DOHH2 (cell line): ENCODE data around the gene EFNA3.

ENCODE experiments used
- H3F3A ChIP-seq: fragments of 200-600 bp; sonication (generic), shearing (Covaris generic); 2 replicates; pipeline ENCODE4 v1.6.0; 2016; ENCODE audit warnings: antibody characterized with exemption, mild to moderate bottlenecking; ENCODE audit not compliant: control insufficient read depth, insufficient read depth
- H3K27ac ChIP-seq: fragments of 200-600 bp; sonication (generic); 2 replicates; pipeline ENCODE4 v1.5.1; 2014; ENCODE audit warnings: low read depth, mild to moderate bottlenecking, low read length, moderate library complexity
- H3K27me3 ChIP-seq: fragments of 200-600 bp; sonication (generic); 2 replicates; pipeline ENCODE4 v1.6.1; 2014; ENCODE audit warnings: mild to moderate bottlenecking, low read length, mixed read lengths; ENCODE audit not compliant: control insufficient read depth
- H3K36me3 ChIP-seq: fragments of 200-600 bp; sonication (generic); 2 replicates; pipeline ENCODE4 v1.6.1; 2014; ENCODE audit warnings: mild to moderate bottlenecking, low read length, moderate library complexity, mixed read lengths; ENCODE audit not compliant: control insufficient read depth
- H3K4me1 ChIP-seq: fragments of 200-600 bp; sonication (generic); 2 replicates; pipeline ENCODE4 v1.6.1; 2014; ENCODE audit warnings: mild to moderate bottlenecking, low read length, mixed read lengths; ENCODE audit not compliant: control insufficient read depth
- H3K4me2 ChIP-seq: fragments of 200-600 bp; sonication (generic); 2 replicates; pipeline ENCODE4 v1.6.0; 2014; ENCODE audit warnings: mild to moderate bottlenecking, low read length, moderate library complexity
- H3K4me3 ChIP-seq: fragments of 200-600 bp; sonication (generic); 2 replicates; pipeline ENCODE4 v1.5.1; 2014; ENCODE audit warnings: mild to moderate bottlenecking, low read length, mixed read lengths
- H3K79me2 ChIP-seq: fragments of 200-600 bp; sonication (generic); 2 replicates; pipeline ENCODE4 v1.6.1; 2014; ENCODE audit warnings: mild to moderate bottlenecking, low read length, mixed read lengths; ENCODE audit not compliant: control insufficient read depth
- H3K9me2 ChIP-seq: fragments of 200-600 bp; sonication (generic); replicated peaks from 2 replicates; pipeline ENCODE4 v1.6.1; 2014; ENCODE audit warnings: mild to moderate bottlenecking, low read length, mixed read lengths; ENCODE audit not compliant: control insufficient read depth
- H3K9me3 ChIP-seq: fragments of 200-600 bp; sonication (generic); 2 replicates; pipeline ENCODE4 v1.6.1; 2014; ENCODE audit warnings: antibody characterized with exemption, low read length, mixed read lengths; ENCODE audit not compliant: control insufficient read depth, insufficient read depth
- H4K20me1 ChIP-seq: fragments of 200-600 bp; sonication (generic); 2 replicates; pipeline ENCODE4 v1.6.0; 2014; ENCODE audit warnings: low read depth, mild to moderate bottlenecking, antibody characterized with exemption, low read length, moderate library complexity; ENCODE audit not compliant: control insufficient read depth, insufficient read depth
- EZH2phosphoT487 ChIP-seq: fragments of 200-600 bp; sonication (generic); IDR thresholded peaks from 2 replicates; pipeline ENCODE4 v1.6.1; 2017; ENCODE audit warnings: borderline replicate concordance, mild to moderate bottlenecking, antibody characterized with exemption, low read length, moderate library complexity, mixed read lengths
- TF ChIP-seq, protein P1 (sequence below): fragments of 200-600 bp; sonication (generic); IDR thresholded peaks from one replicate; pipeline ENCODE4 v1.5.1; 2014; ENCODE audit warnings: antibody characterized with exemption, mild to moderate bottlenecking, low read depth, low read length; ENCODE audit not compliant: poor library complexity, severe bottlenecking

EFNA3 gene

DNA sequence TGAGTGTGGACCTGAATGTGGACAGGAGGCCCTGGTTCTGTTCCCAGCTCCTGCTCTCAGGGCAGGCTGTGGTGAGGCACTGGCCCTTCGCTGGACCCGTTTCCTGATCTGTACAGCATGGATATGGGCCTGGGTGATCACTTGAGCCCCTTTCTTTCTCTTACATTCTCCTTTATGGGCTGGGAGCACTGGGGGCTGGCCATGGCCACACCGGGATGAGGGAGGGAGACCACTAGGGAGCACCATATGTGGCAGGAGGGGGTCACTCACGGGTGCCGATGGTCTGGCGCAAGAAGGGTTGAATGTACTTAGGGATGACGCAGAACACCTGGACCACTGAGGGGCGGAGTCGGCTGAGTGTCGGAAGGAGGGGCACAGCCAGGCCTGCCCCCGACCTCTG lies 47.7 kb upstream of the EFNA3 start:
- H3K36me3 ChIP-seq: no peaks in the 10 kb centered on the region
- H3K9me2 ChIP-seq: no peaks in the 10 kb centered on the region
- TF ChIP-seq EZH2phosphoT487: no peak
- TF ChIP-seq, protein P1, sequence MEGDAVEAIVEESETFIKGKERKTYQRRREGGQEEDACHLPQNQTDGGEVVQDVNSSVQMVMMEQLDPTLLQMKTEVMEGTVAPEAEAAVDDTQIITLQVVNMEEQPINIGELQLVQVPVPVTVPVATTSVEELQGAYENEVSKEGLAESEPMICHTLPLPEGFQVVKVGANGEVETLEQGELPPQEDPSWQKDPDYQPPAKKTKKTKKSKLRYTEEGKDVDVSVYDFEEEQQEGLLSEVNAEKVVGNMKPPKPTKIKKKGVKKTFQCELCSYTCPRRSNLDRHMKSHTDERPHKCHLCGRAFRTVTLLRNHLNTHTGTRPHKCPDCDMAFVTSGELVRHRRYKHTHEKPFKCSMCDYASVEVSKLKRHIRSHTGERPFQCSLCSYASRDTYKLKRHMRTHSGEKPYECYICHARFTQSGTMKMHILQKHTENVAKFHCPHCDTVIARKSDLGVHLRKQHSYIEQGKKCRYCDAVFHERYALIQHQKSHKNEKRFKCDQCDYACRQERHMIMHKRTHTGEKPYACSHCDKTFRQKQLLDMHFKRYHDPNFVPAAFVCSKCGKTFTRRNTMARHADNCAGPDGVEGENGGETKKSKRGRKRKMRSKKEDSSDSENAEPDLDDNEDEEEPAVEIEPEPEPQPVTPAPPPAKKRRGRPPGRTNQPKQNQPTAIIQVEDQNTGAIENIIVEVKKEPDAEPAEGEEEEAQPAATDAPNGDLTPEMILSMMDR: no peak
- H3K27ac ChIP-seq: no peak overlapping the region
- peaks cover 13% of the 10 kb centered on the region for H3K27me3 ChIP-seq
- H3K4me1 ChIP-seq: no peaks in the 10 kb centered on the region
- no peaks in the 10 kb centered on the region for H3F3A ChIP-seq
- H3K4me3 ChIP-seq: no peak overlapping the region
- no peak overlapping the region for H3K4me2 ChIP-seq
- no peaks in the 10 kb centered on the region for H3K79me2 ChIP-seq
- H3K9me3 ChIP-seq: no peaks in the 10 kb centered on the region
- H4K20me1 ChIP-seq: no peaks in the 10 kb centered on the region

DNA sequence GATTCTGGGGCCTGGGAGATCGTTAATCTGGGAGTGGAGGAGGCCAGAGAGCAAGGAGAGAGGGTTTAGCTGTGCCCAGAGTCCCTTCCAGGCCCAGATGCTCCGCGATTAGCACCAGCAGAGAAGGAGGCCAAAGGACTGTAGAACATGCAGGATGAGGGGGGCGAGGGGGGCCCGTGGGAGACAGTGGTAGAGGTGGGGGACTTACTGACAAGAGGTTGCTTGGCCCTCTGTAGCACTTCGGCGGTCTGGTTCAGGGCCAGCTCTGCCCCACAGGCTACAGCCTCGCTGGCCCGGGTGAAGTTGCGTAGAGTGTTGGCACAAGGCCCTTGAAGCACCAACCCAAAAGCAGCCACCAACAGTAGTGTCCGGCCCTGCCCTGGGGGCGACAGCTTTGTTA lies 45.8 kb upstream of the EFNA3 start:
- Histone ChIP-seq H3K27ac (no peak overlapping the region), H3K27me3 (peaks cover 16% of the 10 kb centered on the region), H3K36me3 (no peaks in the 10 kb centered on the region), H3K9me2 (no peaks in the 10 kb centered on the region), H3F3A (no peaks in the 10 kb centered on the region), H3K4me3 (no peak overlapping the region), H3K79me2 (no peaks in the 10 kb centered on the region), H3K4me1 (no peaks in the 10 kb centered on the region), H4K20me1 (no peaks in the 10 kb centered on the region), H3K9me3 (no peaks in the 10 kb centered on the region), H3K4me2 (no peak overlapping the region)
- TF ChIP-seq EZH2phosphoT487: no peak
- TF ChIP-seq, protein P1: no peak

DNA sequence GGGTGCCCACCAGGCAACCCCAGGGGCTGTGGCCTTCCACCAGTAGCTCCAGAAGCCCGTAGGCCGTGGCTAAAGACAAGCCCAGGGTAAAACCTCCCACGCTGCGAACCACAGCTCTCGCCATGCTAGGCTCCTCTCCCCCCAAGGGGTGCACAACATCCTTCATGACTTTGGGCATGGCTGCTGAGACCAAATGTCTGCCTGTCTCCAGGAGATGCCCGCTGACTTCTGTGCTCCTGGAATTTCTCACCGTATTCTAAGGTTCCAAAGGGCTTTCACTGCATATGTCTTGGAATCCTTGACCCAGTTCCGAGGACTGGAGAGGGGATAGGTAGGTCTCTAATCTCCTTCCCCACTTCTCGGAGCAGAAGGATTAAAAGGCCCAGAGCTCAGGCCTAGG lies 45.1 kb upstream of the EFNA3 start, which contains the start of the genes DCST1 and DCST2:
TSS of gene DCST1 (plus strand) at position 301 of the 400 bp plus-strand sequence. CDS start 213 bp downstream, outside the sequence.
TSS of gene DCST2 (minus strand) at position 258 of the 400 bp plus-strand sequence. CDS start at position 178, 80 bp downstream.
- H3K27me3 ChIP-seq: peaks cover 23% of the 10 kb centered on the region
- no peak within 1 kb of the TSS for H3K27ac ChIP-seq
- H4K20me1 ChIP-seq: no peaks in the 10 kb centered on the region
- TF ChIP-seq, protein P1: no peak
- TF ChIP-seq EZH2phosphoT487: no peak
- H3K9me3 ChIP-seq: no peaks in the 10 kb centered on the region
- no peak within 1 kb of the TSS for H3K4me3 ChIP-seq
- H3K4me1 ChIP-seq: no peaks in the 10 kb centered on the region
- no peaks in the 10 kb centered on the region for H3K9me2 ChIP-seq
- H3K4me2 ChIP-seq: no peak within 1 kb of the TSS
- H3K79me2 ChIP-seq: no peaks in the 10 kb centered on the region
- H3F3A ChIP-seq: no peaks in the 10 kb centered on the region
- no peaks in the 10 kb centered on the region for H3K36me3 ChIP-seq
